GM19455 (cell line): ENCODE data around the gene TNPO3.
"Not testable (repeated sequence)": the region's sequence is repeated elsewhere in the genome, so short reads cannot be mapped to it uniquely, and the experiment has no call there.

Experiments
- ATAC-seq: cut with Tn5 transposase; IDR thresholded peaks from one replicate; pipeline ENCODE4 v1.9.1; 2021; ENCODE audit not compliant: unreplicated experiment

The TNPO3 gene

GRCh38 chr7:128924707-128925588, 130.0 kb downstream of the TNPO3 start:
- no peak for ATAC-seq

DNA sequence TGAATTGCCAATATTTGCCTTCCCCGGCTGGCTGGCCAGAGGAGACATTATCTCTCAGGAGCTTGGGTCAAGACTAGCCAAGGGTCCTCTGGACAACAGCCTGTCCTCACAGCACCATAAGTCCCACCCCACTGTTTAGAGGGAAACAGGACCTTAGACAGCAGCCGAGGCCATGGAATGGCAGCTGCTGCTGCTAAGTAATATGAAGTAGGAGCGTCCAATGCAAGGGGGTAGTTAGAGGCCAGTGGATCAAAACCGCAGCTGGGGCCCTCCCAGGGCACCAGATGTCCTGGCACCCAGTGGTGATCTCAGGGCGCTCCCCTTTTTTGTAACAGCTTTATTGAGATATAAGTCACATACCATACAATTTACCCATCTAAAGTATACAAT, 131.5 kb downstream of the TNPO3 start:
- no peak for ATAC-seq

- no peak for ATAC-seq
Measured at GRCh38 chr7:128922496-128923410, 132.2 kb downstream of the TNPO3 start.

- no peak for ATAC-seq
Measured at GRCh38 chr7:128921866-128922440, 133.0 kb downstream of the TNPO3 start.

DNA sequence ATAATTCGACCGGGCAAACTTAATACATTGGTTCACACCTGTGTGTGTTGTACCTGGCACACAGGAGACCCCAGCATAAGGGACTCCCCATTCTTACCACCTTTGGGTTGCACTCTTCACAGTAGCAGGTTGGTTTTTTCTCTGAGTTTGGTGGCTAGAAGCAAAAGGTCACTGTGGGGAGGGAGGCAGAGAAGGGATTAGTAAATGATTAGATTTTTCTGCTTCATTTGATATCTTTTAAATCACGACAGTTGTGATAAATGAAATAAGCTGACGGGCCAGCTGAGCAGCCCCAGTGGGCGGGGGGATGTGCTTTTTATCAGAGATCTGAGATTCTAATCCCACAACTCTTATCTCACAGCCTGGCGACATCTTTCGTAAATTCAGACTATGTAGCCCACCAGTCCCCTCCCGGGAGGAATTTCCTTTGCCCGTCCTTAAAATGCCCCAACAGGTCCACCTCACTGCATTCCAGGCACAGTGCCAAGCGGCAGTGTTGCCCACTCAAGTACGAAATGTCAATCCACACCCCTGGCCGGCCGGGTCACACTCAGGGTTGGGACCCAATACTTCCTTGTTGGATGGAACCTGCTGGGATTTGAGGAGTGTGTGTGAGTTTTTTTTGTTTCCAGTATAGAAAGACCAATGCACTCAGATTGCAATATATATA, 133.9 kb downstream of the TNPO3 start:
- no peak for ATAC-seq

GRCh38 chr7:128919881-128920799, 134.8 kb downstream of the TNPO3 start:
- no peak for ATAC-seq

- no peak for ATAC-seq
Measured at GRCh38 chr7:128919241-128919640, 135.7 kb downstream of the TNPO3 start.

GRCh38 chr7:128918016-128918665, 136.8 kb downstream of the TNPO3 start:
- ATAC-seq = no peak

DNA sequence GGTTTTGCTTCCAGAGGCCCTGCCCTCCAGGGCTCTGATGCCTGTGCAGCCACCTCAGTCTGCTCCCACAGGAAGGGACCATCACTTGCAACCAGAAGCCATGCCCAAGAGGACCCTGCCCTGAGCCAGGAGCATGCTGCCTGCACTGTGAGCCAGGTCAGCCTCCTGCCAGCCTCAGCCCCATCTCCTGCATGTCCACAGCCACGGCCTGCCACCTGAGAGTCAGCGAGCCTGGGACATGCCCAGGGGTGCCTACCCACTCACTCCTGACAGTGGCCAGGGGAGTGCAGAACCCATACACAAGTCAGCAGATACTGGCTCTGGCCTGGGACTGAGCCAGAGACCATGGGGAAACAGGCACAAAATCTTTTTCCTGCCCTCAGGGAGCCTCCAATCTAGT, 137.8 kb downstream of the TNPO3 start:
- ATAC-seq = no peak

DNA sequence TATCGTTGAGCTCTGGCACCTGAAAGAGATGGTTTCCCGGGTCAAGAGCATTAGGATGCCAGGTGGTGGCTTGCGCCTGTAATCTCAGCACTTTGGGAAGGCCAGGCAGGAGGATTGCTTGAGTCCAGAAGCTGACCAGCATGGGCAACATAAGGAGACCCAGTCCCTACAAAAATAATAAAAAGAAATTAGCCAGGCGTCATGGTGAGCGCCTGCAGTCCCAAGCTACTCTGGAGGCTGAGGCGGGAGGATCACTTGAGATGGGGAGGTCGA, 138.3 kb downstream of the TNPO3 start:
- ATAC-seq = no peak

DNA sequence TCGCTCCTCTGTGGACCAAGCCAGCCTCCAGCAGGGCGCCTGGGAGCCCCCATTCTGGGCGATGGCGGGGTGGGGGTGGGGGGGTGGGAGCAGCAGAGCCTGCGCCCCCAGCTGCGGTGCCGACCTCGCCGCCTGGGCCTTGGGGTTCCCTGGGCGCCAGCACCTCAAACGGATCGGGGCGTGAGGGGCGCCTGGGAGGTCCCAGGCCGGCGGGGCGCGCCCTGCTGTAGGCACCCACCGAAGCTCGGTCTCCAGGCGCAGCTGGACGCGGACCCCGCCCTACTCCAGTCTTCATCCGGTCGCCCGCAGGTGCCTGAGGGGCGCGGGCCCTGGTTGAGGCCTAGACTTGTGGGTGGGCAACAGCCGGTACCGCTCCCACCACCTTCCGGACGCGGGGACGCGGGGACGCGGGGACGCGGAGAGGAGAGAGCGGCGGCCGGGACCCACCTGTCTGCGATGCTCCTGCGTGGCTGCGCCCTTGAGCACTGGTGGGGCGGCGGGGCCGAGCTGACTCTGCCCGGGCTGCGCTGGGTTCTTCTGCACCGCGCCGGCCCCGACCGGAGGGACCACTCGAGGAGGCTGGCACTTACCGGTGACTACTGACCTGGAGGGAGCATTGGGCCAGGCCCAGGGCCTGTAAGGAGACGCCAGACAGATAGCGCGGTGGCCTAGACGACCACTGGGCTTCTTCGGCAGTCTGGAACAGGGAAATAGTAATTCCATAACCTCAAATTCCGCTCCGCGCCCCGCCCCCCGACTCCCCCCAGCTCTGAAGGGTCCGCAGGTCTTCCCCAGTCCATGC, 138.9 kb downstream of the TNPO3 start:
- ATAC-seq = no peak

GRCh38 chr7:128915271-128915819, 139.6 kb downstream of the TNPO3 start:
- no peak for ATAC-seq

- ATAC-seq = no peak
Measured at GRCh38 chr7:128914566-128915151, 140.3 kb downstream of the TNPO3 start.

GRCh38 chr7:128913870-128914565, 140.9 kb downstream of the TNPO3 start:
- no peak for ATAC-seq

DNA sequence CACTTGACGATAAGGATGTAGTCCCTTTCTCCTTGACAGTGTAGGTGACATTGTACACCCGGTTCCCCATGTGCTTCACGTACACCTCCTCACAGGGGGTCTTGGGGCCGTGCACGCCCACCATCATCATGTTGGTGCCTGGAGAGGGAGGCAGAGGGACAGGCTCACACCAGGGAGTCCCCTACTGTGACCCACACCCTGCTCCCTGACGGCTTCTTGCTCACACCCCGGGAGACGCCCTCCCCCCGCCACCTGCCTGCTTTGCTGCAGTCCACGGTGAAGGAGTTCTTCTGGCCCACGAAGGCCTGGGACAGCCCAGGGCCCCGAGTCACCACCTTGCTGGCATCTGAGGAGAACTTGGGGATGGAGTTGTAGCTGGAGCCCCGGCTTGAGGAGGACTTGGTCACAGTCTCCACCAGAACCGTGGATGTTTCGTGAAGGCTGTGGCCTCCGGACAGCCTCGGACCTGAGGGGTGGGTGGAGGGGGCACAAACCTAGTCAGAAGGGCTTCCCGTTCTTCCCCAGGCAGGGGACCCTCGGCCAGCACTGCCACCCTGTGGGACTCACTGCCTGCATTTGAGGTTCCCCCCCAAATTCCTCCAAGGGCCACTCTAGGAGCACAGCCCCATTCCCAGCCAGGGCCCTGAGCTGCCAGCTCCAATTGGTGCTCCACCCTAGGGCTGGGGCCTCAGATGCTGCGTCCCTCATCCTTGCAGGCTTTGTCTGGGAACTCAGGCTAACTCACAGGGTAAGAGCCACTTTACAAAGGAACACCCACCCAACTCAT, 142.0 kb downstream of the TNPO3 start:
- not testable (repeated sequence) for ATAC-seq

DNA sequence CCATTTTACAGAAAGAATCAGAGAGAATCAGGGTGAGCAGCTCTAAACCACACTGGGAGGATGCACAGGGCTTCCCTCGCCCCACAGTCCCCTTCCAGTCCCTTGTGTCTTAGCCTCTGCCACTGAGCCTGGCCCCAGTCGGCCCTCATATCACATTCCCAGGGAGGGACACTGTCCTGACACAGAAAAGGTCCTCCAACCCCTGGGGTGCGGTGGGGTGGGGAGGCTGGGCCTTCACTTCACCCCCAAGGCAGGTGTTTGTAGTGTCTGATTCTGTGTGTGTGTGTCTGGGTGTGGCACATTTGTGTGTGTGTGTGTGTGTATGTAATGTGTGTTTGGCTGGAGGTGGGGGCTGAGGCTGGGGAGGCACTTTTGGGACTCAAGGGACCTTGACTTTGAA, 142.6 kb downstream of the TNPO3 start:
- ATAC-seq = no peak
